GM10847 (cell line): Measurements from ENCODE around the gene CNTNAP5.

ENCODE experiments used
- POLR2A ChIP-seq: IDR thresholded peaks from 2 replicates; pipeline ENCODE4 v1.6.1; 2011; ENCODE audit not compliant: insufficient read length; ENCODE audit errors: extremely low read depth

CNTNAP5 gene

DNA sequence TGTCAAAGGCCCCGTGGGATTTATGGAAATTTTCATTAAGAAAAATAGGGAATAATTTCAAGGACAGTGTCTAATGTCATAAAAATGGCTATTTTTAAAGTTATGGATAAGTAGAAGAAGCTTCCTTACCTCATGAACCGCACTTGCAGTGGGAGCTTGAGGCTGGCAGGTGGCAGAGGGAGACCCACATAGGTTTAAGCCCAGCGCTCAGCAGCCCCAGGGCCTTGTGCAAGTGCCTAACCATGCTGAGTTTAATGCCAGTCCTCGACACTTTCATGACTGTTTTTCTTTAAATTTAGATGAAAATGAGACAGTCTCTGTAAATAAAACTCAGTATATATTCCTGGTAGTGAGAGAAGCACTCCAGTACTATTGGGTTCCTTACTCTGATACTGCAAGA is 285.6 kb downstream of the CNTNAP5 start:
- TF ChIP-seq POLR2A = no peak

DNA sequence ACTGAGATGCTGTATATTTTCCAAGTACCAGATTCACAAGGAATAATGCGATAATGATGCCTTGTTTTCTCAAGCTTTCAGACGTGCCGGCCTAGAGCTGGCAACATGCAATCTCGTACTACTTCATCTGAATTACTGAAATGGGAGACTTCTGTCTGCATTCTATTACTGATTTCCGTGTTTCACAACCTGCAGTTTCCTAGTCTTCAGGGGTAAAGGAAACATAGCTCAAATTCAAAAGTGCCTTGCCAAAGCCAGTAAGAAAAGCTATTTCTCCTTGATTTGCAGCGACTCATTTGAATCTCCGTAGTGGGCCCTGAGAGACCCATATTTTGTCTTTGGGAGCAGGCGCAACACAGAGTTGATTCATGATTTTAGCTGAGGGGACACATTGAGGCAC is 289.0 kb downstream of the CNTNAP5 start:
- no peak for TF ChIP-seq POLR2A

DNA sequence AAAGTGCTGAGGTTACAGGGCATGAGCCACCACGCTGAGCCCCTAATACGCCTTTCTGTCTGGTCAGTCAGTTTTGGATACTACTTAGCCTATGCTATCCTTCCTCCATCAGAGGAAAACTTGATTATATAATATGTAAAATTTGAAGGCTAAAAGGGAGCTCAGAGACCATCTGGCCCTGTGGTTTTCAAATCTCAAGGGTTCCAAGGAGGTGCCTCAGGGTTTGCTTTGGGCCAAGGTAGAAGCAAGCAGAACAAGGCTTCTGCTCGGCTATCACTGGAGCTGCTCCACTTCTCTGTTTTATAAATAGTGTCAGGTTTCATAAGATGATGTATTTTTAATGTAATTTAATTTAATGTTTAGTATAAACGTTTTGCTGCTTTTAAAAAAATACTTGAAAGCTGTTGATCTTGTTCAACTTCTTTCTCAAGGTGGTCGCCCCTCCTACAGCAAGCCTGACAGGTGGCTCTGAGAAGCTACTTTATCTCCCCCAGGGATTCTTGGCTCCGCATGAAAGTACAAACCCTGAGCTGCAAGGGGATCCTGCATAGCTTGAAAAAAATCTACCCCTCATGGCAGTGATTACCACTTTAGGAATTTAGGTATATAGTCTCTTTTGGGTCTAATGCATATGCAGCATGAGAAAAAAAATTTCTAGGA is 290.3 kb downstream of the CNTNAP5 start:
- TF ChIP-seq POLR2A = no peak

DNA sequence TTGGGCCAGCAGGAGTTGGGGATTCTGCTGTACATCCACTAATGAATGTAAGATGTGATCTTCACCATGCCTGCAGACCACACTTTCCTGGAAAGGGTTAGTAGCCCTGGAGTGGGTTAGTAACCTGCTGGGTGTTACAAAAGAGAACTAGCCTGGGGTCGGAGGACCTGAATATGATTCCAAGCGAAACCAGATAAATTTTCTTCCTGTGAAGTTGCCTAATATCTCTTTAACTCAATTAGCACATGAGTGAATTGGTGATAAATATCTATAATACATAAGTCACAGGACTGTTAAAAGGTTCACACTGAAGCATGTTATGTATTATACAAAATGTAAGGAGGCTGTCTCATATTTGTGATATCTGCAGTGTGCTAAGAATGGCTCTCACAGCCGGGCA is 291.0 kb downstream of the CNTNAP5 start:
- no peak for TF ChIP-seq POLR2A

DNA sequence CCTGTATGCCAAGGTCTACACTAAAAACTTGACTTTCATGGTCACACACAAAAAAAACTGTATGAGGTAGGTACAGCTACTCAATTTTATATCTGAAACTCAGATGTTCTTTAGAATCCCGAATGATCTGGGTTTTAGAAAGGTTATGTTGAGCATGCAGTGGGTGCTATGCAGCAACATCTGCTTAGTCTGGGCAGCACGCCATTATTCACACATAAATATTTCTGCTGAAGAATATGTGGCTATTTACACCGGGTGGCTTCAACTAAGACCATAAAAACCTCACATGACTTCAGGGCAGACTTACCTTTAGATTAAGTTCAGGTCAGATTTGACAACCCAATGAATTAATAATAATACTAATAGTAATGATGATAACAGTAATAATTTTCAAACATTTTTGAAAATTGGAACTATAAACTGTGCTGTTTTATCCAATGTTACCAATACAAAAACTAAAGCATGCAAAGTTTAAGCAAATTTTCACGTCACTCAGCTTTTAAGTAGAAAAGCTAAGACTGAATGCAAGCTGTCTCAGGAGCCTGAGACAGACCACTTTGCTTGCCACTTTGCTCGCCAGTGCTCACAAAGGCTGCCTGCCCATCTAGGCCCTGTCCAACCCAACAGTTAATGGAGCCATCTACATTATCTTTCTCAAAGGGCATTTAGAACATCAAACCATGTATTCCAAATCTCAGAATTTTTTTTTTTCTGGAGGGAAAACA is 292.0 kb downstream of the CNTNAP5 start:
- no peak for TF ChIP-seq POLR2A

DNA sequence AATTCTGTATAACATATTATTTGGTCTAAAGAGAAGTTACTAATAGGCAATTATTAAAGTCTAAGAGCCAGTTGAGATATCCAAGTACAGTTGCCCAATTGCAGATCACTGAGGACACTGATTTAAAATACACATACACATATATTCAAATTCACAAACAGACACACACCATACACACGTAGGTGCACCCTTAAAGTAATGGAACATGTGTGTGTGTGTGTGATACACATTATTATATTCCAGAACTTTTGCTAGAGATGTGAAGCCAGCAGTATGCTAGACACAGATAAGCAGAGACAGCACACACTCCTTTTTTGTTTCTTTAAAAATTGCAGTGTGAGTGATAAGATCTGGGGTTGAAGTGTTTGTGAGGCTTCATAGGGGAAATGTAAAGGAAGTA is 292.5 kb downstream of the CNTNAP5 start:
- no peak for TF ChIP-seq POLR2A

DNA sequence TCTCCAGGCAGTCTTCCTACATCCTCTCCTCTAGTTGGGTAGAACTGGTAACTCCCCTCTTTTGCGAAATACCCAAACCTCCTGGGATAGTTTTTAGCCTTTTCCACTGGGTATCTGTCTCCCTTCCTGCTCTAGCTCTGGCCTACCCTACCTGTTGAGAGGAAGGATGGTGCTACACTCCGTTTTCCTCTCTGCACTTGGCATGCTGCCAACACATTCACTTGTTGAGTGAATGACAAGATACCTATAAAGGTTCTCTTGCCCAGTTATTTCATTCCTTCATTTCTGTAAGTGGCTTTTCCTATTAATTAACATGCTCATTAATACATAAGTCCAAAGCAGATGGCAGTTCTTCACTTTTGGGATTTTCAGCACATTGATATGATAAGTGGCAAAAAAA is 293.8 kb downstream of the CNTNAP5 start:
- no peak for TF ChIP-seq POLR2A

DNA sequence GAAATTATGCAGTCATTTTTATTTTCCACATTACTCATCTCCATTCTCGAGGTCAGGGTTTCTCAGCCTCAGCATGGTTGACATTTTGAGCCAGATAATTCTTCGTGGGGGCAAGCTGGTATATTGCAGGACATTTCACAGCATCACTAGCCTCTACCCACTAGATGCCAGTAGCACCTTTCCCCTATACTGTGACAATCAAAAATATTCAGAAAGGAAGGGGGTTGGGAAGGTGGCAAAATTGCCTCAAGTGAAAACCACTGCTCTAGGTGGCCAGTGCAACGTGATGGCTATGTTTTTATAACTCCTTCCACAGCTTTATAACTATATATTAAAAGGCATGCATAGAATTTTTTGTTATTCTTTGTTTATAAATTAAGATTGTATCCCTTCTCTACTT is 294.5 kb downstream of the CNTNAP5 start:
- no peak for TF ChIP-seq POLR2A

DNA sequence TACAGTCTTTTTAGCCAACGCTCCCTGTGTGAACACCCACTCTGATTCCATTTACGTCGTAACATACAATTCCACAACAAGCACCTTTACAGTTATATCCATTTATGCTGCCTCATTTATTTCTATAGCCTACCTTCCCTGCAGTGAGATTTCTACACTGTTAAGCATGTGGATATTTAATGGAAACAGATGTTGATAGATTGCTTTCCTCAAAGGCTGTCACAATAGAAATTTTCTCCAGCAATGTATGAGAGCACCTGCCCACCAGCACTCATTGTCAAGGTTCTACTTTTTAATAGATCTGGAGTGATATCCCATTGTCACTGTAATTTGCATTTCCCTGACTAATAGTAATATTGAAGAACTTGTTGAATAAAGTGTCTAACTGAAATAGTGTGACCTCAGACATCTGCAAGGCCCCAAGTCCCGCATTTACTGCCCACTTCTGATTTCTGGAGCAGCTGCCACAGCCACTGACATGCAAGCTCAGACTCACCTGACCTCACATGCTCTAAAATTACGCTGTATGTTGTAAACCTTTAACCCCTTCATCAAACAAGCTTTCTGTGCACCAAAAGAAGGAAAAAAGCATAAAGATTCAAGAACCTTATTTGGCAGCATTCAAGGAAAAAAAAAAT is 295.1 kb downstream of the CNTNAP5 start:
- no peak for TF ChIP-seq POLR2A

DNA sequence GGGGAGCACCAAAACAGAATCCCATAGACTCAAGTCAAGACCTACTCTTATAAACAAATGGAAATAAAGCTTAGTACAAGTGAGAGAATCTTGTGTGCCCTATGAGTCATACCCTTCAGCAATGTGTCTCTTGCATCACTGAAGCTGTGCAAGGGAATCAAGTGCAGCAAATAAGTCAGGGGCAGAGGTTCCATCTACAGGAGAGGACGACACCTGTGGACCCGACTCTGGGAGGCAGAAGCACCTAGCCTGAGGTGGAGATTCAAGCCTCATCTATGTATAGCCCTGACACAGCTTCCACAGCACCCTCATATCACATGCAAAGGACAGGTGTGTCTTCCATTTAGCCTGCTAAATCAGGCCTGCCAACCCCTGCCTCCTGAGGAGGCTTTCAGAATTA is 298.2 kb downstream of the CNTNAP5 start:
- no peak for TF ChIP-seq POLR2A

DNA sequence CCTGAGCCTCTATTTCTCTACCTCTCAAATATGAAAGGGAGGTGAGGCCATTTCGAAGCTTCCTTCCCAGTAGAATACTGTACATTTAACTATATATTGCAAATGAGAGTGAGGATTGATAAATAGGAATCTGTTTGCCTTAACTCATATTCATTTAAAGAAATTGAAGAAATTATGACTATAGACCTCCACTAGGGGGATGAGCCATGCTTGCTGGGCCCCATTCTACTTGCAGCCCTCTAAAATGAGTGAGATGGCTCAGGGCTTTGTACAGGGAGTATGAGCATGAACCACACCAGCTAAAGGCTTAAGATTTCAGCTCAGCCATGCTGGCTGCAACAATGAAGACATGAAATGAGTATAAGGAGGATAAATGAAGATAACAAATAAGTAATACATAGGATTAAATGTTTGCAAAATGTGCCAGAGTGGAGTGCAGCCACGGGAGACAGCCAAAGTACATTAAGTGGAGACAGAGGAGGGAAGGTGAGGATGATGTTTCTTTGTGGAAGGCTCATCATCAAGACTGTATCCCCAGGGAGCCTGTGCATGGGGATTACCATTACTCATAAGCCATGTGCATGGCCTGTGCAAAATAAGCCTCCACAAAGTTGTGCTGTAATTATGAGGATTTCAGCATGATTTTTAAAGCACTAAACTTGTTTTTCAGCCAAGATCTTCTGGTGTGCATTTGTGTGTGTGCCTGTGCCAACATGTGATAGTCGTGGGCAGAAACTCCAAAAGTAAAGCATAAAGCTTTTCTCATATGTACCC is 300.8 kb downstream of the CNTNAP5 start:
- TF ChIP-seq POLR2A = no peak

DNA sequence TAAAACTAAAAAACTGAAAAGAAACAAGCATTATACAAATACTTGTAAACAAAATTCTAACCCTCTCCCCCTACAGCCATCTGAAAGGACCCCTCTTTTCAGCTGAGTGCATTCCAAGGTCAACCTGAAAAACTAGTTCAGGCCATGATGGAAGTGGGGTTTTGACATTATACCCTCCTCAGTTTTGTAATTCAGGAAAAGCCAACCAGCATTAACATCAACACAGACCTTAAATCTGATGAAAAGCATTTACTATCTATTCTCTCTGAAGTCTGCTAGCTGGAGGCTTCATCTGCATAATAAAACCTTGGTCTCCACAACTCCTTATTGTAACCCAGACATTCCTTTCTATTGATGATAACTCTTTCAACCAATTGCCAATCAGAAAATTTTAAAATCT is 302.2 kb downstream of the CNTNAP5 start:
- no peak for TF ChIP-seq POLR2A

DNA sequence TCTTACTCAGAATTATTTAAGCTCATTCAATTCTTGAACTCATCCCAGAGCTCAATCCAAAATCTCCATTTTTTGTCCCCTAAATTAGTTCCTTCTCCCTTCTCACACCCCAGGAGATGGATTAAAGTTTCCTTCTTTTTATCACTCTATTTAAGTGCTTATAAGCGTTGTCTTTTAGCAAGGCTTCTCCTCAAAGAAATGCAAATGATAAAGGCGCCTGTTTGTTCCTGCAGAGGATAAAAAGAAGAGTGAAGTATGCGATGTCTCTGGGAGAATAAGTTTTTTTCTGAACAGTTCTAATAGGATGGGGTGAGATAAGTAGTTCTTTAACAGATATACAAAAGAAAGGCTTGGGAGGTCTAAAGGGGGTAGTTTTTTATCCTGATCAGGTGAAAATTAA is 303.3 kb downstream of the CNTNAP5 start:
- TF ChIP-seq POLR2A = no peak

DNA sequence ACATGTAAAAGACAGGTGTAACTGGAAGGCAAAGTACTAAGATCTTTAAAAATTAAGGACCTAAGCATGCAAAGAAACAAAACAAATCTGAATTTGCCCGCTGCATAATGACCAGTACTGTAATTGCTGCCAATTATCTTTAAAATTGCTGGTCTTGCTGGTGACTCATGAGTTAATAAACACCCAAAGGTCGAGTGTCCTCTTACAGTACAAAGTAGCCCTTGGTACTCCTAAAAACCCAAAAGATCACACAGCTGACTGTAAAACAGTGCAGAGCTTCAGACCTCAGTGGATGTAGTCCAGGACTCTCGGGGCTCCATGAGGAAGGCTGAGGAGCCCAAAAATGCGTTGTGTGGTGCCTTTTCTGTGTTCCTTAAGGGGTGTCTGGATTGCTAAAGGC is 308.7 kb downstream of the CNTNAP5 start:
- no peak for TF ChIP-seq POLR2A

DNA sequence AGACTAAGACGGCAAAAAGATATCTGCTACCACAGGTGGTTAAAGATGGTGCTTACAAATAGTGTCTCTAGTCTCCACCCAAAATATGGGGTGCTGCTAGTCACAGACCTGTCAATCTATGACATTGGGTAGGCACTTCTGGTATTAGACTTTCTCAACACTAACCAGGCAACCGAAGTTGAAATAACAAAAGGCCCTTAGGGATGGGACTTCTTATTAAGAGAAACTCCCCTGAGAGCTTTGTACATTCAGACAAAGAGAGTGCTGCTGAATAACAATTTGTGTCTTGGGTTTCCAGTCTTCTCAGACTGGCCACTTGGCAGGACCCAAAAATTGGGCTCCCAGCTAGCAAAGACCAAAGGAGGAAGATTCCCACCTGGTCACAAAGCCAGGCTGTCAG is 310.0 kb downstream of the CNTNAP5 start:
- no peak for TF ChIP-seq POLR2A

DNA sequence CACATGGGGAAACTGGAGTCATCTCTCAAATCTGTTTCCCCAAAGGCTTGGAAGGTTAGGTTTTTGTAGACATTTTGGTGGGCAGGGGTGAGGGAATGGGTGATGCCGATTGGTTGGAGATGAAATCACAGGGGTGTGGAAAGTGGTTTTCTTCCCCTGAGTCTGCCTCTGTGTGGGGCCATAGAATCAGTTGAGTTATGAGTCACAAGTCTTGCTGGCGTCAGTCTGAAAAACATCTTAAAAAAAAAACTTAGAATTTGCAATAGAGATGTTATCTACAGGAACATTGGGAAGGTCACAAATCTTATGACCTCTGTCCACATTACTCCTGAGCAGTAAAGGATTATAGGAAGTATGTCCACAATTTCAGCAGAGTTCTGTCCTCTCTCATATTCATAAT is 314.6 kb downstream of the CNTNAP5 start:
- TF ChIP-seq POLR2A = no peak
